Measurements from ENCODE around the gene SLC7A6.
A peak's percentile ranks its signal among the peaks of the same experiment; 100 is the strongest.

Gene SLC7A6

GRCh38 chr16:68257906-68258800 is 6.2 kb upstream of the SLC7A6 start:
- DNase-seq = no peak

- DNase-seq = no peak
These were observed 5.1 kb upstream of the SLC7A6 start for GRCh38 chr16:68259007-68259825.

GRCh38 chr16:68263559-68264127 is 683 bp upstream of the SLC7A6 start:
- no peak for DNase-seq

GRCh38 chr16:68265078-68265920 is 973 bp downstream of the SLC7A6 start:
- DNase-seq = no peak

- no peak for DNase-seq
These were observed 3.5 kb downstream of the SLC7A6 start for GRCh38 chr16:68267612-68268405.

- DNase-seq = no peak
These were observed 5.5 kb downstream of the SLC7A6 start for GRCh38 chr16:68269793-68270192.

- no peak for DNase-seq
These were observed 6.0 kb downstream of the SLC7A6 start for GRCh38 chr16:68270353-68270752.

GRCh38 chr16:68272507-68273209 is 8.3 kb downstream of the SLC7A6 start:
- DNase-seq = peak; percentile 29

- DNase-seq = no peak
These were observed 9.1 kb downstream of the SLC7A6 start for GRCh38 chr16:68273459-68273858.

GRCh38 chr16:68273896-68274295 is 9.6 kb downstream of the SLC7A6 start:
- no peak for DNase-seq

GRCh38 chr16:68274441-68274840 is 10.1 kb downstream of the SLC7A6 start:
- DNase-seq = no peak

- no peak for DNase-seq
These were observed 11.4 kb downstream of the SLC7A6 start for GRCh38 chr16:68275611-68276191.

GRCh38 chr16:68276223-68276622 is 11.9 kb downstream of the SLC7A6 start:
- no peak for DNase-seq

GRCh38 chr16:68279726-68280558 is 15.6 kb downstream of the SLC7A6 start:
- DNase-seq = no peak

GRCh38 chr16:68281368-68282063 is 17.2 kb downstream of the SLC7A6 start:
- no peak for DNase-seq

GRCh38 chr16:68282064-68282452 is 17.7 kb downstream of the SLC7A6 start:
- DNase-seq = no peak

- DNase-seq = no peak
These were observed 19.0 kb downstream of the SLC7A6 start for GRCh38 chr16:68283346-68283745.

GRCh38 chr16:68283801-68284598 is 19.7 kb downstream of the SLC7A6 start:
- no peak for DNase-seq

Data from NCI-H2029 treated with DMSO at 0.1 percent for 48 hours (cell line).